Testis (tissue), 2 donors: ENCODE results near the gene CDKAL1.

Experiments
- POLR2A ChIP-seq: fragments of 450-650 bp; IDR thresholded peaks from one replicate; pipeline ENCODE4 v1.6.1; 2017; ENCODE audit warnings: antibody characterized with exemption, mild to moderate bottlenecking, moderate library complexity
- TF ChIP-seq, protein P1 (sequence below), 3 experiments: fragments of 450-650 bp in 2 of 3; fragments of 200-600 bp in 1 of 3; sonication (generic) in 1 of 3; IDR thresholded peaks; one replicate each; pipeline ENCODE4 v1.5.1; 2016 to 2019; ENCODE audit warnings: antibody characterized with exemption in 3 of 3, mild to moderate bottlenecking in 2 of 3, moderate library complexity in 1 of 3

DNA sequence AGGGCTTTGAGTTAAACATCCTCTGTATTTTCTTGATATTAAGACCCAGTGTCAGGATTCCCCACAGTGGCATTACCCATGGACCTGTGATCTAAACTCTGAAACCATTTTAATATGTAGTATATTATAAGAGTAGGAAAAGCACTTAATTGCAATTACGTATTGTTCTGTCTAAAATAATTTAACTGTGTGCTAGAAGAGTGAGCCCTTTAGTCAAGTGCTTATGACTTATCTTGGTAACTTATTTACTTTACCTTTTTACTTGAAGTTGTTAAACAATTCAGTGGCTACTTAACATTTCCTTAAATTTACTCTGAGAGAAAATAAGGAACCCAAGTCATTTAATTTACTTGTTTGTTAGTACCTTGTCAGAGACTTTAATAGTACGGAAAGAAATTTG lies 173.6 kb downstream of the CDKAL1 start:
- TF ChIP-seq POLR2A: no peak
- TF ChIP-seq, protein P1, sequence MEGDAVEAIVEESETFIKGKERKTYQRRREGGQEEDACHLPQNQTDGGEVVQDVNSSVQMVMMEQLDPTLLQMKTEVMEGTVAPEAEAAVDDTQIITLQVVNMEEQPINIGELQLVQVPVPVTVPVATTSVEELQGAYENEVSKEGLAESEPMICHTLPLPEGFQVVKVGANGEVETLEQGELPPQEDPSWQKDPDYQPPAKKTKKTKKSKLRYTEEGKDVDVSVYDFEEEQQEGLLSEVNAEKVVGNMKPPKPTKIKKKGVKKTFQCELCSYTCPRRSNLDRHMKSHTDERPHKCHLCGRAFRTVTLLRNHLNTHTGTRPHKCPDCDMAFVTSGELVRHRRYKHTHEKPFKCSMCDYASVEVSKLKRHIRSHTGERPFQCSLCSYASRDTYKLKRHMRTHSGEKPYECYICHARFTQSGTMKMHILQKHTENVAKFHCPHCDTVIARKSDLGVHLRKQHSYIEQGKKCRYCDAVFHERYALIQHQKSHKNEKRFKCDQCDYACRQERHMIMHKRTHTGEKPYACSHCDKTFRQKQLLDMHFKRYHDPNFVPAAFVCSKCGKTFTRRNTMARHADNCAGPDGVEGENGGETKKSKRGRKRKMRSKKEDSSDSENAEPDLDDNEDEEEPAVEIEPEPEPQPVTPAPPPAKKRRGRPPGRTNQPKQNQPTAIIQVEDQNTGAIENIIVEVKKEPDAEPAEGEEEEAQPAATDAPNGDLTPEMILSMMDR (IDR thresholded peaks at IDR 0.05): no peak
